ENCODE results near the gene CST5.
"Not testable (repeated sequence)": the region's sequence is repeated elsewhere in the genome, so short reads cannot be mapped to it uniquely, and the experiment has no call there.

CST5 gene

GRCh38 chr20:23889775-23890187 lies 10.2 kb upstream of the CST5 start:
- peak; percentile 54 for DNase-seq (ENCODE audit: low read depth)

- no peak for DNase-seq (ENCODE audit: low read depth)
These were observed 8.3 kb upstream of the CST5 start for GRCh38 chr20:23887856-23888255.

- no peak for DNase-seq (ENCODE audit: low read depth)
These were observed 5.2 kb upstream of the CST5 start for GRCh38 chr20:23884771-23885162.

- no peak for DNase-seq (ENCODE audit: low read depth)
These were observed 4.7 kb upstream of the CST5 start for GRCh38 chr20:23884136-23884770.

GRCh38 chr20:23881371-23881770 lies 1.8 kb upstream of the CST5 start:
- DNase-seq (ENCODE audit: low read depth), result no peak

GRCh38 chr20:23880417-23880816 lies 869 bp upstream of the CST5 start:
- DNase-seq (ENCODE audit: low read depth), result no peak

GRCh38 chr20:23879811-23880374 lies 345 bp upstream of the CST5 start:
- DNase-seq (ENCODE audit: low read depth), result no peak

- DNase-seq (ENCODE audit: low read depth), result no peak
These were observed 761 bp downstream of the CST5 start for GRCh38 chr20:23878787-23879186.

GRCh38 chr20:23878016-23878542 lies 1.5 kb downstream of the CST5 start:
- DNase-seq (ENCODE audit: low read depth), result not testable (repeated sequence)

GRCh38 chr20:23877524-23877923 lies 2.0 kb downstream of the CST5 start:
- no peak for DNase-seq (ENCODE audit: low read depth)

- DNase-seq (ENCODE audit: low read depth), result no peak
These were observed 3.8 kb downstream of the CST5 start for GRCh38 chr20:23875606-23876237.

- no peak for DNase-seq (ENCODE audit: low read depth)
These were observed 4.8 kb downstream of the CST5 start for GRCh38 chr20:23874747-23875146.

- no peak for DNase-seq (ENCODE audit: low read depth)
These were observed 6.1 kb downstream of the CST5 start for GRCh38 chr20:23873370-23874015.

GRCh38 chr20:23872065-23872464 lies 7.5 kb downstream of the CST5 start:
- no peak for DNase-seq (ENCODE audit: low read depth)

GRCh38 chr20:23870461-23870860 lies 9.1 kb downstream of the CST5 start:
- no peak for DNase-seq (ENCODE audit: low read depth)

GRCh38 chr20:23869520-23869919 lies 10.0 kb downstream of the CST5 start:
- DNase-seq (ENCODE audit: low read depth), result no peak

- no peak for DNase-seq (ENCODE audit: low read depth)
These were observed 11.2 kb downstream of the CST5 start for GRCh38 chr20:23868321-23868720.

- DNase-seq (ENCODE audit: low read depth), result no peak
These were observed 12.3 kb downstream of the CST5 start for GRCh38 chr20:23867152-23867776.

GRCh38 chr20:23860771-23861170 lies 18.8 kb downstream of the CST5 start:
- not testable (repeated sequence) for DNase-seq (ENCODE audit: low read depth)

- no peak for DNase-seq (ENCODE audit: low read depth)
These were observed 21.5 kb downstream of the CST5 start for GRCh38 chr20:23857962-23858595.

- no peak for DNase-seq (ENCODE audit: low read depth)
These were observed 22.8 kb downstream of the CST5 start for GRCh38 chr20:23856736-23857135.

GRCh38 chr20:23856226-23856625 lies 23.3 kb downstream of the CST5 start:
- DNase-seq (ENCODE audit: low read depth), result no peak

Measured in activated T-cell treated with anti-CD3 and anti-CD28 coated beads for 48 hours (primary cell).